GM21576 (cell line): Measurements from ENCODE around the gene BCL11B.
A peak's percentile ranks its signal among the peaks of the same experiment; 100 is the strongest.

Source experiments
- ATAC-seq: cut with Tn5 transposase; IDR thresholded peaks from one replicate; pipeline ENCODE4 v1.9.1; 2021; ENCODE audit warnings: mild to moderate bottlenecking, moderate library complexity; ENCODE audit not compliant: unreplicated experiment

The BCL11B gene

DNA sequence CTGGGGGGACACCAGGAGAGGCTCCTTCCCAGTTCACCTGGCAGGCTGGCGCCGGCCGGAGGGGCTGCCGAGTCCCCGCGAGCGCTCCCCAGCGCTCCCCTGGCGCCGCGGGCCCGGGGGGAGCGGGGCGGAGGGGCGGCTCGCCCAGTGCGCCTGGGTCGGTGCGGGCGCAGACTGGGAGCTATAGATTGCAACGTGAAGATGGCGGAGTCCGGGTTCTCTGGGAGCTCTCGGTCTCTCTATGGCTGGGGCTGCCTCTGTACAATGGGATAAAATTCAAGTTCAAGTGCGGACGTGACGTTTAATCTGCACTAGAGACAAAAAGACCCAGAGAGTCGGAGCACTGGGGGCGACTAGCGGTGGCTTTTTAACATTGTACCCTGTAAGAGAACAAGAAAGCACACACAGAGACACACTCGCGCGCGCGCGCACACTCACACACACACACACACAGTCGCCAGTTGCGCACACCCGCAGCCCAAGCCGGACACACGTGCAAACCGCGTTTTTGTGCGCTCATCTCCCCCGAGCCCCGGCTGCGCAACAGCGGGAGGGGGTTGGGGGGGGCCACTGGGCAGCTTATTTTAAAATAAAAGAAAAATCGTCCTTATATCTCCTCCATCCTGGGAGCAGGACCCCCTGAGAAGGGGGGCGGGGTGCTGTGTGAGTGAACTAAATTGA is at the start of gene BCL11B:
TSS of gene BCL11B (minus strand) at position 247 of the 681 bp plus-strand sequence. CDS start 979 bp downstream, outside the sequence.
- ATAC-seq: peak; percentile 77

GRCh38 chr14:99321236-99321925 is 49.4 kb upstream of the BCL11B start:
- ATAC-seq: no peak

GRCh38 chr14:99320621-99321235 is 48.7 kb upstream of the BCL11B start:
- no peak for ATAC-seq

GRCh38 chr14:99320105-99320572 is 48.1 kb upstream of the BCL11B start:
- ATAC-seq: peak; percentile 74

DNA sequence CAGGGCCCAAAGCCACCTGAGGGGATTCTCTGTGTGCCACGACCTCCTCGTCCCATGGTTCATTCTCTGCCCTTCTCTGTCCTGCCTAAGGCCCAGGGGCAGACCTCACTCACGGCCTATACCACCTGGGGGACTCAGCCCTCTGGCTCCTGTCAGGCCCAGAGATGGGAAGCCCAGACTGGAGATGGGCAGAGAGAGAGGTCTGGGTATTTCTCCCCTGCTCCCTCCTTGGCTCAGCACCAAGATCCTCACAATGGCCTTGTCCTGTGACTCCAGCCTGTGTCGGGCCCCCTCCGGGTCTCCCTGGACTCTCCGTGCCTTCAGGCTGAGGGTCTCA is 46.9 kb upstream of the BCL11B start:
- no peak for ATAC-seq

DNA sequence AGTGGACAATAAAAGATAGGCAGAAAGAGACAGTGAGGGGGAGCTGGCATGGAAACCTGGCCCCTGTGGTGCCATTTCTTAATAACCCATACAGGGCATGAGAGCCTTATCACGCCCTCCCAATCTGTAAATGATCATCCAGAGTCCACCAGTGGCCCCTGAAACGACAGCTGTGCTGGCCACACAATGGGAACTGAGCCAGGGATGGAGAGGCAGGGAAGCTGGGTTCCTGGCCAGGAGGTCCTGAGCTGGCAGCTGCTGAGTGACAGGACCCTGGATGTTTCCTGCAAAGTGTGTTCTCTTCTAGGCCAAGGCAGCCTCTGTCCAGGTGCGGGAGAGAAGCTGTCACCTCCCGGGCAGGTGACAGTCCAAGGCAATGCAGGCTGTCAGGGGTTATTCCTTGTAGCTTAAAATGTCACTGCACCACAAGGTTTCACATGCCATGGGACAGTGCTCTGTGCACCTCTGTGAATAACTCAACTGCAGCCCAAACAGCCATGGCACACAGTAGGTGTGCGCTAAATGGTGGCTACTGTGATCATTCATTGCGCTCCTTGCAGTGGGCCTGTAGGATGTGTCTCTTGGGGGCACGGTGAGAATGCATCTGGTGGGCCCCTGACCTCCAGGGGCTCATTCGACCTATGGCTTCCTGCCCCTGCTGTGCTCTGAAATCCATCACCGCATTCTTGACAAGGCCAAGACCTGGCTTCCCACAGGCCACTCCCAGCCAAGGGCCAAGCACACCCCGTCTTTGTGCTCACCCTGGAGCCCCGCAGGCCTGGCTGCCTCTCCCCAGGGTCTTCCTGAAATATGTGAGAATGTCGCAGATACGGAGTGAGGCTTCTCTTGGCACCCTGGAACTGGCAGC is 46.3 kb upstream of the BCL11B start:
- no peak for ATAC-seq

GRCh38 chr14:99317231-99318090 is 45.5 kb upstream of the BCL11B start:
- no peak for ATAC-seq

DNA sequence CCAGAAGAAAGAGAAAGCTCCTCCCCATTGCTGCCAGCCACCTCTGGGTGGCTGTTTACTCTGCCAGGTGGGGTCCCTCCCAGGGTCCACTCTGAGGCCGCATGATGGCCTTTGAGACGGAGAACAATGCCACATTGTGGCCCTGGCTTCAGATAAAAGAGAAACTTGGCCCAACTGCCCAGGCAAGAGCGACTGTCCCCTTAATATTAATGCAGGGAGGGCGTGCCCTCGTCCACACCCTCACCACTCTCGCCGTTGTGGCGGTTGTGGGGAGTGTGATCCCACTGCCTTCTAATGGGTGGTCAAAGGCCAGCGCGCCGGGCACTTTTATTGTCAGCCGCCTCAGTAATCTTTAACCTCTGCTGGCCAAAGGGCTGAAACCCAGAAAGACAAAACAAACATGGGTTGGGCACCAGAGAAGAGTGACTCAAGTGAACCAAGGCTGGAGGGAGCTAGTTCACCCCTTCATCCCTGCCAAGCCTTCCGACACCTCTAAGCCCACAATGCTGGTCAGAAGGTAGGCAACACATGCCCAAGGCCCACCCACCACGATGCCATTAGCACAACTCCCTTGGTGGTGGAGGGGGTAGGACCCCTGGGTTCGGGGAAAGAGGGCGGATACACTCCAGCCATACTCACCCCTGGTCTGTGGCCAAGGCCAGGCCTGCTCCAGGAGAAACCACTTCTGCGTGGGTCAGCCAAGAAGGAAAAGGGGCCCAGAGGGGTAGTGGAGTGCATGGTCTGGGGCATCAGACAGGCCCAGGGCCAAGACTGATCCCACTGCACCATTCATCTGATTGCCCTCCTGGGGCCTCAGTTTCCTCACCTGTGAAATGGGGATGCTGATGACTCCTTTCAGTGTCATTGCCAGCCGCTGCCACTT is 44.5 kb upstream of the BCL11B start:
- ATAC-seq: no peak

DNA sequence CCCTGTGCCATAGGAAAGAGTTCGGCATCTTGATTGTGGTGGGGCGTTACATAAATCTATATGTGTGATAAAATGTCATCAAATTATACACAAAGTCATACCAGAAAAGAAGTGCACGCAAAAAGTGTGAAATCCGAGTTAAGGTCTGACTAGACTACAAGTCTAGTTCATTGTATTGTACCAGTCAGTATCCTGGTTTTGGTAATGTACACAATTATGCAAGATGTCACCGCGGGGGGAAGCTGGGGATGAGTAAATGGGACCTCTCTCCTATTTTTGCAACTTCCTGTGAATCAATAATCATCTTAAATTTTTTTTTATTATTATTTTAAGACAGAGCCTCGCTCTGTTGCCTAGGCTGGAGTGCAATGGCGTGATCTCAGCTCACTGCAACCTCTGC is 43.2 kb upstream of the BCL11B start:
- no peak for ATAC-seq

GRCh38 chr14:99314623-99315022 is 42.6 kb upstream of the BCL11B start:
- no peak for ATAC-seq

GRCh38 chr14:99313234-99313633 is 41.2 kb upstream of the BCL11B start:
- ATAC-seq: no peak

DNA sequence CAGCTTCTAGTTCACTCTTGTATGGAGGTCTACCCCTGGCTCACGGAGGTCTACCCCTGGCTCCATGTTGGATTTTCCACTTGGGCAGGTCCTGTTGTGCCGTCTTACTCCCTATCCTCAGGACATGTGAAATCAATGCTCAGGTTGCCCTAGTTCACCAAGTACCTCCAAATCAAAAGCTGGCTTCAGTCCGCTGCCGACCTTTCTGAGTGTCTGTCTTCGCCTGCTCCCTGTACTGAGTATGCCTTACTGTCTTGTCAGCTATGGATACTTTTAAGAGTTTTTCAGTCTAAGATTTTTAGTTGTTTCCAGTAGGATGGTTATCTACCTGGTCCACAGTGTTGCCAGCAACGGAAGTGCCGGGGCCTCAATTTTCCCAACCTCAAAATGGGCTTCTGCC is 40.1 kb upstream of the BCL11B start:
- no peak for ATAC-seq

DNA sequence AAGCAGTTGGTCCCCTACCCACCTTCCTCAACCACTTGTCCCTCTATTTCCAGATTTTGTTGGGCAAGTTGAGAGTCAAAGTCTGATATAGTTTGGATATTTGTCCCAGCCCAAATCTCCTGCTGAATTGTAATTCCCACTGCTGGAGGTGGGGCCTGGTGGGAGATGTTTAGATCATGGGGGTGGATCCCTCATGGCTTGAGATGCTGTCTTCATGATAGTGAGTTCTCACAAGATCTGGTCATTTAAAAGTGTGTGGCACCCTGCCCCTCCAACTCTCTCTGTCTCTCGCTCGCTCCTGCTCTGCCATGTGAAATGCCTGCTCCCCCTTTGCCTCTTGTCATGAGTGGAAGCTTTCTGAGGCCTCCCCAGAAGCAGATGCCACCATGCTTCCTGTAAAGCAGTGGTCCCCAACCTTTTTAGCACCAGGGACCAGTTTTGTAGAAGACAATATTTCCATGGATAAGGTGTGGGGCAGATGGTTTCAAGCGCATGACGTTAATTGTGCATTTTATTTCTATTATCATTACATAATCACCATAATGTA is 37.3 kb upstream of the BCL11B start:
- no peak for ATAC-seq

DNA sequence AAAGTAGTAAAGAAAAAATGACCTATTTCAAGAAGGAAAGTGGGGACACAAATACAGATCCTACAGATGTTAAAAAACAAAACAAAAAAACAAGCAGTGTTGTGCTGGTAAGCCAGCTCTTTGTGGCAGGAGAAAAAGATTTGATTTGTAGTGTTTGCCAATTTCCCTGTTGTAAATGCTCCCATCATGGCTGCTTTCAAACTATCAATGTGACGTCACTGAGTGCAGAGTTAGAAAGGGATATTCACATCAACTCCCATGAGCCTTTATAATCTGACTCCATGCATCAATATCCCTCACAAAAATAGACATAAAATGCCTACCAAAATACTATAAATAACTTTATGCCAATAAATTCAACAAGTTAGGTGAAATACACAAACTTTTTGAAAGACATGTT is 32.2 kb upstream of the BCL11B start:
- ATAC-seq: no peak

DNA sequence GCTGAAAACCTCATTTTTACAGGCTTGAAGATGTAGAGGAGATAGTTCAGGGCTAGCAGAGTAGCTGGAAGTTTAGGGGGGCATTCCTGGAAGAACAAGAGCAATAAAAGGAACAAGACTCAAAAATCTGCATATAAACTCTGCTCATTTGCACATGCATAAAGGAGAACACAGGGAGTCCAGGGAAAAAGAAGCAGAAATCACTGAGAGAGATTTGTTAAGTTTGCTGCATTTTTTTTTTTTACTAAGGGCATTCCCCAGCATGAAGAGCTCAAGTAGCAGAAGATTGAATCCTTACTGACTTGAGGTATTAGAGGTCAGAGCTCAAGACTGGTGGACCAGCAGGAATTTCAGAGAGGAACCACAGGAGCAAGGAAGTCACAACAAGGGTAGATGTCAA is 28.2 kb upstream of the BCL11B start:
- ATAC-seq: no peak

GRCh38 chr14:99296517-99296916 is 24.5 kb upstream of the BCL11B start:
- ATAC-seq: no peak

DNA sequence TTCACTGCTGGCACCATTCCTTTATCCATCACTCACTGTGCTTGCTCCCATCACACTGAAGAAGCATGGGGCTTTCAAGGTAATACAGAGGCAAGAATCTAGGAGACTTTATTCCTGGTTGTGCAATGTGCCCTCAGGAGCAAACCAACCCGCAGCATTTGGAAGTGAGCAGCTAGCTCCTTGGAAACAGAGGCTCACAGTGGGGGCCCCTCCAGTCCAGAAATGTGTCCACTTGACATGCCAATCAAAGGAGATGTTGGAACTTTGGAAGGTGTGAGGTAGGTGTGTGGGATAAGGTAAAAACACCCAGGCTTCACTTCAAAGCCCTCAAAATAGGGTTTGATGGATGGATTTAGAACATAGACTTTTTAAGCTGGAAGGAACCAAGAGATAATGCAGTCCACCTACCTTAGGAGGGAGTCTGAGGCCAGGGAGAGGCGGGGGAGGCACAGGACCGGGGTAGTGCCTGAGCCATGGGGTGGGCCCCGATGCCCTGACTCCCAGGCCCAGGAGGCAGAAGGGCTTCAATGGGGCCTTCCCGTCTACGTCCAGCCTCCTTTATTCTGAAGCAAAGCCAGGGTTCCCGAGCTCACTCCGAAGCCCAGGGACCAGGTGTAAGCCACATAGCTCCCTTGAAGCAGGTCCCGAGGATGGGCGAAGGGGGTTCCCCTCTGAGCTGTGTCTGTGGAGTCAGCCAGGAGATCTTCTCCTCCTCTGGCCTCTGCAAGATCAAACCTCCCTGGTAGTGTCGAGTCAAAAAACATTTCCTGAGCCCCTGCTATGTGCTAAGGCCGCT is 17.6 kb upstream of the BCL11B start:
- no peak for ATAC-seq

- no peak for ATAC-seq
Measured at GRCh38 chr14:99288948-99289347, 17.0 kb upstream of the BCL11B start.
